GM18507 (cell line): ENCODE measurements around the gene SDSL.

Source experiments
- DNase-seq: peaks from one replicate; pipeline ENCODE4 v3.0.0; 2011; ENCODE audit warnings: low read depth; ENCODE audit not compliant: insufficient read length; ENCODE audit errors: extremely low spot score
- FAIRE-seq: peaks from 2 replicates; lab custom pipeline; 2011; peaks lifted over from hg19 to GRCh38; lab: Jason Lieb, UNC

Gene SDSL

DNA sequence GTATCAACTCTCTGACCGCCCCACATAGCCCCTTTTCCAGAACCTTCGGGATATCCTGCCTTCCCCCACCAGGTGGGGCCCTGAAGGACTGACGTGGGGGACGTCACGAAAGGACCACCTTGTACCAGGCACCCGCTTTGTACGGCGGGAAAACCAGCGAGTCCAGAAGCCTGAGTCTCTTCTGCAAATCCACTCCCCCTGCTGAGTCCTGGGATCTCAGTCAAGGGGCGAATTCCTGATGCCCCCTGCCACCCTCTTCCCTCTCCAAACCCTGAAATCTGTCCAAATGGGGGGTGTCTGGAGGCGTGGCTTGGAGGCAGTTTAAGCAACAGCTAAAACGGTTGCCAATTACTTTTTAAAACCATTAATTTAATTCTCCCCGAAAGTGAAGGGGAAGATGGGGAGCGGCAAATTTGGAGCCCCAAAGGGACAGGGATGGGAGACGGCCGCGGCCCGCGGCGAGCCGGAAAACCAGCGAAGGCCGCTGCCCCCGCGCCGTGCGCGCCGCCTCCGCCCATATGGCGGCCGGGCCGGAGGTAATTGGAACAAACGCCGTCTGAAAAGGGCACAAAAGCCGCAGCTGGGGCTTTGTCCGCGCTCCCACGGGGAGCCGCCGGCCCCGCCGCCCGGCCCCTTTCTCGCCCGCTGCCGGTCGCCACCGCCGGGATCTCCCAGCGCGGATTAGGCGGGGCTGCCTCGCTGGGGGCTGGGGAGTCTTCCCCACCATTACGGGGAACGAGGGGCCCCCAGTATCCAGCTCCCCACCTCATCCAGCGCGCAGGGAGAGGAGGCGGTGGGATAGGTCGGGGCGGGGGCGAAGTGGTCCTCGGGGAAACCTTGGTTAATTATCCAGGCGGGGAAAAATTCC, 42.9 kb downstream of the SDSL start:
- FAIRE-seq (no peak), DNase-seq (no peak)

DNA sequence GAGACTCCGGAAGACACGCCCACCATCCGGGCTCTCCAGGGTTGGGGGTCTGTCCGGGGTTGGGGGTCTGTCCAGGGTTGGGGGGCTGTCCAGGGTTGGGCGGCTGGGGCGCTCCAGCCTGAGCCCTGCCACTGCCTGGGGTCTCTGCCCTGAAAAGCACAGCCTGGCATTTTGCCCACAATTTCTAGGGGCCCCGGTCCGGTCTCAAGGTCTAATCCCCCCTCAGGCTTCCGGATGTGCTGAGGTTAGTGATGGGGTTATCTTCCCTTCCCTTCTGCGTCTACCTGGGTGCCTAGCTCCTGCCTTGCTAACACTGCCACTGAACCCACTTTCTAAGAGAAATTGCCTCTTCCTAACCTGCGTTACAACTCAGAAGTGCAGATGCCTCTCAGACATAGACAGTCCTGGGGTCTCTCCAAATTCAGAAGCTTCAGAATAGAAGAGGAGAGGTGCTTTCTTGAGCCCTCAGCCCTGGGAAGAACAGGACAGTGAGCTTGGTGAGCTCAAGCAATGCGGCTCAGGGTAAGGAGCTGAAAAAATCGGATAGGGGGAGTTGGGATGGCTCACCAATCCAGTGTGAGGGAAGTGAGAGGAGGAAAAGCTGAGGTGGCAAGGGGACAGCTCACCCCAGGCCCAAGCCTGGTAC, 43.8 kb downstream of the SDSL start:
- FAIRE-seq, result no peak
- DNase-seq, result no peak

DNA sequence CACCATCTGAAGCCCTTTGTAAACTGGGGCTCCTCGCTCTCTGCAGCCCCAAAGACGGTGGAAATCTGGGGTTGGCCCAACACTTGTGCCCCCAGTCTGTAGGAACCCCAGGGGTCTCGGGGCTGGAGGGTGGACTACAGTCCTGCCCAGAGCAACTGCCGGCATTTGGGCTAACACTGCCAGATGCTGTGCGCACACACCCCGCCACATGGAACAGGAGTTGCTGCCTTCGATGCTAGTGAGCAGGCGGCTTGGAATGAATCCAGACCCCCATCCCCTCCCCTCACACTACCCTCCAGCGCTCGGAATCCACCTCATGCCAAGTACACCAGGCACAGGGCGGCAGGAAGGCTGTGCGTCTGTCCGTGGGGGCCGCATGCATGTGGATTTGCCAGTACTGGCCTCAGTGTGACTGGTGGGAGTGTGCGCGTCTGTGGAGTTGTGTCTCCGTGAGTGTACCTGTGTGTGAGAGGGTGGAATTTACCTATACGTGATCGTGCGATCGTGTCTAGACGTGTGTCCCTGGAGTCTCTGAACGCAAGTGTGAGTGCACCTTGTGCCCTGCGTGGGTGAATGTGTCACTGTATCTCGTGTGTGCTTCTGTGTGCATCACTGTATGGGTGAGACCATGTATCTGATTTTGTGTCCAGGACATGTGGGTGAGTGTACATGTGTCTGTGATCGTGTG, 44.4 kb downstream of the SDSL start:
- FAIRE-seq (no peak), DNase-seq (no peak)

DNA sequence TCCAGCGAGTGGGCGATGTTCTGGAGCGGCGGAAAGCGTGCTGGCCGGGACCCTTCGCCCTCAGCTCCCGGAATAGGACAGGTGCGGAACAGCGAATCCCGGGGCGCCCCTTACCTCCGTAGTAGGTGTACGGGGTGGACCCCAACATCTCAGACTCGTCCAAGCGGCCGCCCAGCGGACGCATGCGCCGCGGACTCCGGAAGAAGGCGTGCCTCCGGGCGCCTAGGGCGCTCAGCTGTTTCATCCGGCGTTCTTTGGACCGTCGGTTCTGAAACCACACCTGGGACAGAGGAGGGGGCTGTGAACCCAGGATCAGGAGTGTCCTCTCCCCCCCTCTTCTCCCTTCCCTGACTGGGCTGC, 44.9 kb downstream of the SDSL start:
- FAIRE-seq, result no peak
- no peak for DNase-seq

DNA sequence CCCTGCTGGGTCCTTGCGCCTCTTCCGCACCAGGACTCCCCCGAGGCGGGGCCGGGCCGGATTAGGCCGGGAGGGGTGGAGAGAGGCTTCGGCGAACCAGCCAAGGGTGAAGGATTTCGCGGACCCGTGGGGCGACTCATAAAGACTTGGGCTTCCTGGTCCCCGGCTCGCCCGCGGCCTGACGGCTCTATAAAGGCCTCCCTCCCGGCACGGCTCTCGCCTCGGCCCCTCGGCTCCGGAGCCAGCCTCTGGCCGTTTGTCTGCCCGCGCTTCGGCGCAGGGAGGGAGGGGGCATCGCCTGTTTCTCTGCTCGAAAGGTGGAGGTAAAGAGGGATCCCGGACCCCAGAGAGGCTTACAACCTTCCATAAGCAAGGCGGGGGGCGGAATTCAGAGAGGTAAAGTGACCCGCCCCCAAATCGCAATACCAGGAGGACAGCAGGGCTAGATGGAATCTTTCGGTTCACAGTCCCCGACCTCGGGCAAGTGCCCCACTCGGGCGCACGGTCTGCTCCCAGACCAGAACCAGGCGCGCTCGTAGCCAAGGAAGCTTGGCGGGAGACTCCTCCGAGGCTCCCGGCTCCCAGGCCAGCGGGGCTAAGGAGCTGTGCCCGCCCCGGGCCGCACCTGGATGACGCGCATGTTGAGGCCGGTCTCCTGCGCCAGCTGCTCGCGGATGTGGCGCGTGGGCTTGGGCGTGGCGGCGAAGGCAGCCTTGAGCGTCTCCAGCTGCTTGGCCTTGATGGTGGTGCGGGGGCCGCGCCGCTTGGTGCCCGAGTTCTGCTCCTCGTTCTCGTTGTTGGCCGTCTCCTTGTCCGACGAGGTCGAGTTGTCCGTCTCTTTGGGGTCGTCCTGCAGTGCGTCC, 45.6 kb downstream of the SDSL start:
- FAIRE-seq, result no peak
- no peak for DNase-seq

DNA sequence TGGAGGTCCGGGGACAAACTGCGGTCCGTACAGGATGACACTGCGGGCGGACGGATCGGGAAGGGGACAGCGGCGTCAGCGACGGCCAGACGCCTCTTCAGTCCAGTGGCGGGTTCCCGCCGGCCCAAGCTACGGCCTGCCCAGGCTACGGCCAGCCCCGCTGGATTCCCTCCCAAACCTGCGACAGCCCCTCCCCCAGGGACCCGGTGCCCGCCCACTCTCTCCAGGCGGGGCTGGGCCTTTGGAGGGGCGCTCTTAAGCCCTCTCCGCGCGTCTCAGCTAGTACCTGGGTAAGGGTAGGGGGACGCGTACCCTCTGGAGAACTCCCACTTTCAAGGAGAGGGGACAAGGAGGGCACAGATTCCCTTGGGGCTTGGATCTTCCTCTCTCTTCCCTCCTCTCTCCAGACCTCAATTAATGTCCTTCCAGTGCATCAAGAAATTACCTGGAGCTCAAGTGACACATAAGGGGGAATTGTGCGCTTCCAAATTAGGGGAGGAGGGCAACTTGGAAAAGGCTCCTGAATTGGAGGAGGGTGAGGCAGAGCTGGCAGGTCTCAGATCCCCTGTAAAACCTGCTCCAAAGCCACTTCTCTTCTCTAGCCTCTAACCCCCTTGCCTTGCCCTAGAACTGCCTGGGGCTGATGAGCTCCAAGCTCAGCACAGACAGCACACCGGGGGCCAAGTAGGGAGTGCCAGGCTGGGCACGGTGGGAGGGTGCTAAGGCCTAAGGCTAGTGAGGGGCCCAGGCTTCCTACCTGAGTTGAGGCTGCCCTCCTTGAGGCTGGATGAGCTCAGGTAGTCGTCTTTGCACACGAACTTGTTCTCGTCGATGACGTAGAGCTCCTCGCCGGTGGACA, 46.4 kb downstream of the SDSL start:
- DNase-seq, result no peak

DNA sequence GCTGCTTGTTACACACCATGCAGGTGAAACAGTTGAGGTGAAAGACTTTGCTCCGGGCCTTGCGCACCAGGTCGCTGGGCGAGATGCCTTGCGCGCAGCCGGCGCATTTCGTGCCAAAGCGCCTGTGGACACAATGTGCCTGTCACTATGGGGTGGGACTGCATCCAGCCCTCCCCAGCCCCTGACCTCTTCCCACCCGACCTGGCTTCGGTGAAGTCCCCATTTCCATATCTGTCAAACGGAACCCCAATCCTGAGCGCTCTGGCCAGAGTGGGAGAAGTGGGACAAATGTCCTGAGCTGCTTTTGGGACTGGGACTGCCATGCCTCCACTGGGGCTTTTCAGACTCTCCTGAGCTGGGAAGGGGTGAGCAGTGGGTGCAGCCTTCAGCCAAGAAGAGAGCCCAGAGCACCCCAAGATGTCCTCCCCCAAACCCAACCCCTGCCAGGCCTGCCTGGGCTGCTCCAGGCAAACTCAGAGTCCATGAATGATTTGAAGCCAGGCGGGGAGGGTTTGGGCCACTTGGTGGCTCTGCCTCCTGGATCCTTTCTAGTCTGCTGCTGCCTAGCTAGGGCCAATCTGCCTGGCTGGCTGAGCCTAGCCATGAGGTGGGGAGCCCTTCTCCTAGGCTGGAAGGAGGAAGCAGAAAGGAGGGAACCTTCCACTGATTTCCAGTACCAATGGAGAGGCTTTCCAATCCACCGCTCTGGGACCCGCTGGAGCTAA, 47.2 kb downstream of the SDSL start:
- FAIRE-seq, result no peak
- no peak for DNase-seq

More for the DNA sequence above, 46.4 kb downstream of the SDSL start:
- FAIRE-seq, result no peak

DNA sequence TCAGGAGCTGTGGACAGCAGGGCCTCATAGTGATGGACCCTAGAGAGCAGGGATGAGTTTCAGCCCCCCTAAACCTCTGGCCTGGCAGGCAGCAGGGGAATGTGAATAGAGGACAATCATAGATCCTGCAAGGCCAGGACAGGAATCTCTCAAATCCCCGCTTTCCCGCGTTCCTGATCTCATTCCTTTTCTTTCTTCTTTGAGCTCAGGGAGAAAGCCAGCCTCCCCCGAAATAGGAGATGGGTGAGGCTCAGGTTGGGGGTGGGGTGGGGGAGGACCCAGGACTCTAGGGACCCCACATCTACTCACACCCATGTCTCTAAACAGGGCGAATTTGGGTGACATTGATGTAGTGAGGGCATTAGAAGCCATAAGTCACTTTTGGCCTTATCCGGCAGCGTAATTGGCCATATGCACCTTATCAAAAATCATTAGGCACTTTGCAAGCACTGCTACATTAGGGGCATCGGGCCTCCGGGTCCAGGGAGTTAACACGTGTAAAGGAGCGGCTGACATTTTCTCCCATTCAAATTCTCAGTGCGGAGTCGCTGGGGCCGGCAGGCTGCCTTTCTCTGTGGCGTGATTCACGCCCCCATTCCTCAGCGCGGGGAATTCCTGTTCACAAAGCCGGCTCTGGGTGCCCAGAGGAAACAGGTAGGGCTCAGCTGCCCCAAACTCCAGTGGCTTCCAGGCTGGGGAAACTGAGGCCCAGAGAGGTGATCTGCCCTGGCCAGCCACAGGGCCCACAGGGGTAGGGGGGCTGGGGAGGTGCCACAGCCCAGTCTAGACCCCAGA, 48.0 kb downstream of the SDSL start:
- DNase-seq (no peak), FAIRE-seq (no peak)

DNA sequence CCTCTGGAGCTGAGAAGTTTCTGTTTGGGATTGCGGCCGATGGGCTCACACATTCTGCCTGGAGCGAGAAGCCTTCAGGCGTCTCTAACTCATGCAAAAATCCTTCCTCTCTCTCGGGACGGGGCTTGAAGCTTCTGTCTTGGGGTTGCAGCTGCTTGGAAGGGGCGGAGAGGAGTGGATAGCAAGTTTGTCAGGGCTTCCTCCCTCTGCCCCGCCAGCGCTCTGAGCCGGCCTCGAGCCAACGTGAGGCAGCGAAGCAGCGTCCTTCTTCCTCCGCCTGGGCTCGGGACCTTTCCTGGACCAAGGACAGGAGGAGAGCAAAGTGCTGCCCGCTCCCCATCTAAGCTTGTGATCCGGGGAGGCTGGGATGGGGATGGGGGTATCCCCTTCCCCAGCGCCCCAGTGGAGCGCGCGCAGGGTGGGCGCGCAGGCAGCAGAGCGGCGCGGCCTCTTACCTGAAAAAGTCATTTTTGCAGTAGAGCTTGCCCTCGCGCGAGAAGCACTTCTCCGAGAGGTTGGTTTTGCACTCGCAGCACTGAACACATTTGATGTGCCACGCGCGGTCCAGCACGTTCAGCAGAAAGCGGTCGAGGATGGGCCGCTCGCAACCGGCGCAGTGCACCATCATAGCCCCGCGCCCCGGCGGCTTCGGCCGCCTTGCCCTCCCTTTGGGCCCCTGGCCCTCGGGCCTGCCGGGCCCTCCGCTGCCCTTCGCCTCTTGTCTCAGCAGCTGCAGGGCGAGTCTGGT, 48.9 kb downstream of the SDSL start:
- DNase-seq, result no peak
- no peak for FAIRE-seq

DNA sequence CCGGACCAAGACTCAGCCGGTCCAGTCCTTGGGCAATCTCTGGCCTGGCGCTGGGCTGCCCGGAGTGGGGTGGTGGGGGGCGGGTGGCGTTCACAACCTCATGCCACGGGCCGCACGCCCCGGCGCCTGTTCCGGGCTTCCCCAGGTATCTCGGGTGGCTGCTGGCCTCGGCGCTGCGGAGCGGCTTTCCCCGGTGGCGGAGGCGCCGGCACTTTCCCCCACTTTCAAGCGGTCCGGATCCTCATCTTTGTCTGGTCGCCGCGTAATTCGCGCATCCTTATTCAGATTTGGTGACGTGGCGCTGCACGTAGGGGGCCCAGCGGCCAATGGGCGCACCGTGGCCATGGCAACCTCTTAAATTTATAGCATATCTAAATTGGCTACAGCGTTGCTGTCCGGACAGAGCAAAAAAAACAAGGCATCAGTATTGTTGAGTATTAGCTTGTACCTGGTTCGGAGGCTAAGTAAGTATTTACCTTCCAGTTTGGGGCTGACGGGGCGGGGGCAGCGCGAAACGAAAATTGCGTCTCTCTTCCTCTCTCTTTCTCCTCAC, 49.5 kb downstream of the SDSL start, which contains the start of gene LHX5:
LHX5 (minus strand) TSS at position 253 of the 553 bp plus-strand sequence. CDS start 373 bp downstream, outside the sequence.
- FAIRE-seq (no peak), DNase-seq (no peak)

DNA sequence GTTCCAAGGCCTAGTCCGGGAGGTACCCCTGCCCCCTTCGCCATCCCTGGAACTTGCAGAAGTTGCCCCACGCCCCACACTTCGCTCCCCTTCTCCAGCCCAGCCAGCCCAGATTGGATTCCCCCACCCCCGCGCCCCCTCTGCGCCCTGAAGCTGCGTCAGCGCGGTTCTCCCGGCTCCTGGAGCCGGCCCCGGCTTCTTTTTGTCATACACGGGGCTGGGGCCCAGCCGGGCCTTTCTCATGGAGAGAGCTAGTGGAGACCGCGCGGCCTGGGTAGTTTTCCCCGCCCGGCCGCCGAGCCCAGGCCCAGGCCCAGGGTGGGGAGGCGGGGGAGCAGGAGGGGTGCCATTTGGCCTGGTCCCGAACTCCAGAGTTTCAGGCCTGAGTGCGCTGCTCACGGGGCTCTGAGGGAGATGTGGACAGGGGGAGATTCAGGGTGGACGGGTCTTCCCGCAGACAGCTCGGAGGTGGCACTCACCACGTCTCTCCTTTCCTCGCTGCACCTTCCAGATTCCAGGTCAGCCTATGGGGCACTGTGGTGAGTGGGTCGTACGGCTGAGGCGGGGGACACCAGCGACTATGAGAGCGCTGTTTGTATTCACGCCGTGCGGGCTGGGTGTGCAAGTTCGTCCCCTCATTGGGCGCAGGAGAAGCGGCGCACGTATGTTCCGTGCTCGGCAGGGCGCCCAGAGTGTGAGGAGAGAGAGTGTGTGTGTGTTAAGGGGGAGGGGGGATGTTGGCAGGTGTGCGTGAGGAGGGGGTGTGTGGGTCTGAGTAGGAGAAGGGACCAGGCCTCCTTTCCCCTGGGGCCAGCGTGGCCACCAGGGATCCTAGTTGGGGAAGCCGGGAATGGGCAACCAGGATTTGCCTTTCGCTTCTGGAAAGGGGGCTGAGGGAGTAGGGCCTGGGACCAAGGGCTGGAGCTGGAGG, 50.3 kb downstream of the SDSL start:
- DNase-seq (no peak), FAIRE-seq (no peak)

DNA sequence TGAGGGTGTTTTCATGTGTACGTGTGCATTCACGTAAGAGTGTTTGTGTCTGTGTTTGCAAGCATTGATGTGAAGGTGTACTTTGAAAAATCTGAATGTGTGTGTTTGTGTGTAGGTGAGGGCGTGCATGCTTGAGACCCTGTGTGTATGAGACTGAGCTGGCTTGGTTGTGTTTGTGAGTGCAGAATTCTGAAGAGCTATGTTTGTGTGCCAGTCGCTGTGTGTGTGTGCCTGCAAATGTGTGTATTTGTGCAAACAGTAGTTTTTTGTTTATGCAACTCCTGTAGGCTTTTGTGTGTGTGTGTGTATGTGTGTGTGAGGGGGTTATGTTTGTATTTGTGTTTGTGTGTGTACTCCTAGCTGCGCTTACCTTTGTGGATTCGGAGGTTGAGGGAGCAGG, 51.2 kb downstream of the SDSL start:
- DNase-seq (no peak), FAIRE-seq (no peak)

DNA sequence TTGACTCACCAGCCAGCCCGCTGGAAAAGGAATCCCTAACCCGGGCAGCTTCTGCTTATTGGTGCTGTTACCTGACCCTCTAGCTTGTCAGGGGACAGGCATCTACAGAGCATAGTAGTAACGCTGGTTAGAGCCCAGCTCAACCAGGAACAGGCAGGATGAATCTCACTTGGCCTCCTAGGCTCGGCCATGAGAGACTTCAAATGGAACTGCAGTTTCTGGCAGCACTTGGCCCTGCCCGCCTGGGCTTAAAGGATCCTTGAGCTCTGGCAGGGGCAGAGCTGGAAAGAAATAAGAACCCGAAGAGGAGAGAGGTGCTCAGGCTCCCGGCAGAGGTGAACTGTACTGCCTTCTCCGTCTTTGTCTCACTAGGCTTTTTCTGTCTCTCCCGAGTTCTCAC, 51.8 kb downstream of the SDSL start:
- no peak for DNase-seq
- no peak for FAIRE-seq

DNA sequence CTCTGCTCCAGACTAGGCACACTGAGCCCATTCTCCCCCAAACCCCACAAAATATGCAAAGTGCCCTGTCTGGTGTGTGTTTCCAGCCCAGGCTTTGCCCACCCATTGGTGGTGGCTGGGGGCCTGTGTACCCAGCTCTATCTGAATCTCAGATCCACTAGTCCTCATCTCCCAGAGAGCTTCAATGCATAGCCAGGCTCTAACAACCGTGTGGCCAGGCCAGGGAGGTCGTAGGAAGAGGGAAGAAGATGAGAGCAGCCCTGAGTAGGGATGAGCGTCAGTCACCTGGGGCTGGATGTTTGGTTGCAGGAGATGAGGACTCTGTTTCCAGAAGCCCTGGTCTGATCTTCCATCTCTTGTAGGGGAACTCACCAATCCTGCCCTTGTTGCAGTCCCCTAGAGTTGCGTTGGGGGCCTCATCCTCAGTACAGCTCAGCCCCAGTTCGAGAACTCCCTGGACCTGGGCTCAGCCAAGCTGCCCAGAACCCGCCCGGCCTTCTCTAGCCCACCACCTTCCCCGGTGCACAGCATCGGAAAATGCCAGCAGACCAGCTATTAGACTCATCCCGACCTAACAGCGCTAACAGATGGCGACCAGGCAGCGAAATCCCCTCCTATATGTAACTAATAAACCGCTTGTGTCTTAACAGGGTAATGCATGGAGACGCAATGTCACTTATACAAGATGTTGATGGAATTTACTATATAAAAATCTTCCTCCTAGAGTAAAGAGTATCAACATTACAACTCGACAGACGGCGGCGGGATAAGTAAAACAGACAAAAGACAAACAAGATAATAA, 52.7 kb downstream of the SDSL start:
- no peak for FAIRE-seq
- no peak for DNase-seq
